ENCODE measurements around the gene MB. TPM values are rescaled to one million over a fixed set of nuclear protein-coding genes. Genes with fewer than 3 reads are reported as not detected.
A peak's percentile ranks its signal among the peaks of the same experiment; 100 is the strongest.

Gene MB
- polyA plus RNA-seq, 3 donors: not detected

DNA sequence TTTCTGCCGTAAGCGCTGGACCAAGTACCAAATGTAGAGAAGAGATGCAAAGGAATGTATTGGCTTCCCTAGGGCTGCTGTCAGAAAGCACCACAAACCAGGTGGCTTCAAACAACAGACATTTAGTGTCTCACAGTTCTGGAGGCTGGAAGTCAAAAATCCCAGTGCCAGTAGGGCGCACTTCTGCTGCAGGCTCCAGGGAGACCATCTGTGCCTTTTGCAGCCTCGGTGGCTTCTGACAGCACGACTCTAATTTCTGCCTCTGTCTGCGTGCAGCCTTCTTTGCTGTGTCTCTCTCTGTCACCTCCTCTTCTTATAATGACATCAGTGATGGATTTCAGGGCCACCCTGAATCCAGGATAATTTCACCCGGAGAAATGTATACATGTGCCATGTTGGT is 34.0 kb upstream of the MB start:
- Mint-ChIP-seq H3K4me1 (peaks cover 56% of the 10 kb centered on the region), H3K36me3 (peaks cover 22 to 28% of the 10 kb centered on the region in 2 donors), H3K27ac (peak overlapping the region in 1 of 7 donors; percentile 33), H3K27me3 (ENCODE audit: low read depth in 3 of 3) (no peaks in the 10 kb centered on the region), H3K4me3 (peak overlapping the region in 1 of 2 donors; percentile 30), H3K9me3 (peaks cover 0 to 7% (median 3%) of the 10 kb centered on the region in 7 donors)
- Histone ChIP-seq H3K4me3 (replicated peaks in 1 of 3; ENCODE audit: low read depth in 2 of 3, low read length in 3 of 3) (no peak overlapping the region), H3K36me3 (replicated peaks in 1 of 2; ENCODE audit: control insufficient read depth in 1 of 2, insufficient read depth in 2 of 2, low read length in 2 of 2) (peaks cover 5 to 27% of the 10 kb centered on the region in 2 donors), H4K20me1 (ENCODE audit: insufficient read depth, low read length) (peaks cover 37% of the 10 kb centered on the region), H3K9me3 (replicated peaks in 1 of 2; ENCODE audit: control insufficient read depth in 1 of 2, insufficient read depth in 1 of 2, low read length in 2 of 2) (peaks cover 0 to 3% of the 10 kb centered on the region in 2 donors), H3K4me2 (replicated peaks; ENCODE audit: extremely low read depth, low read length, poor library complexity, severe bottlenecking) (no peak overlapping the region), H3K27me3 (ENCODE audit: control insufficient read depth in 2 of 2, insufficient read depth in 2 of 2, low read length in 2 of 2) (no peaks in the 10 kb centered on the region), H3K9ac (ENCODE audit: insufficient read depth, low read length, poor library complexity, severe bottlenecking) (no peak overlapping the region), H3K4me1 (ENCODE audit: control insufficient read depth in 1 of 2, insufficient read depth in 2 of 2, low read length in 2 of 2) (peaks cover 30 to 39% of the 10 kb centered on the region in 2 donors), H2AFZ (ENCODE audit: insufficient read depth, low read depth, low read length, poor library complexity, severe bottlenecking) (no peak overlapping the region), H3K27ac (ENCODE audit: low read depth in 1 of 2, low read length in 2 of 2) (no peak overlapping the region), H3K79me2 (ENCODE audit: insufficient read depth, low read length) (peaks cover 62% of the 10 kb centered on the region)
- WGBS (ENCODE audit: insufficient coverage): 100% methylated on average over 5 of the region's 7 CpGs
- intact Hi-C loops (cut with micrococcal nuclease): no loop called here
- TF ChIP-seq, protein P1, sequence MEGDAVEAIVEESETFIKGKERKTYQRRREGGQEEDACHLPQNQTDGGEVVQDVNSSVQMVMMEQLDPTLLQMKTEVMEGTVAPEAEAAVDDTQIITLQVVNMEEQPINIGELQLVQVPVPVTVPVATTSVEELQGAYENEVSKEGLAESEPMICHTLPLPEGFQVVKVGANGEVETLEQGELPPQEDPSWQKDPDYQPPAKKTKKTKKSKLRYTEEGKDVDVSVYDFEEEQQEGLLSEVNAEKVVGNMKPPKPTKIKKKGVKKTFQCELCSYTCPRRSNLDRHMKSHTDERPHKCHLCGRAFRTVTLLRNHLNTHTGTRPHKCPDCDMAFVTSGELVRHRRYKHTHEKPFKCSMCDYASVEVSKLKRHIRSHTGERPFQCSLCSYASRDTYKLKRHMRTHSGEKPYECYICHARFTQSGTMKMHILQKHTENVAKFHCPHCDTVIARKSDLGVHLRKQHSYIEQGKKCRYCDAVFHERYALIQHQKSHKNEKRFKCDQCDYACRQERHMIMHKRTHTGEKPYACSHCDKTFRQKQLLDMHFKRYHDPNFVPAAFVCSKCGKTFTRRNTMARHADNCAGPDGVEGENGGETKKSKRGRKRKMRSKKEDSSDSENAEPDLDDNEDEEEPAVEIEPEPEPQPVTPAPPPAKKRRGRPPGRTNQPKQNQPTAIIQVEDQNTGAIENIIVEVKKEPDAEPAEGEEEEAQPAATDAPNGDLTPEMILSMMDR (IDR thresholded peaks at IDR 0.05): no peak
- no peak for DNase-seq

DNA sequence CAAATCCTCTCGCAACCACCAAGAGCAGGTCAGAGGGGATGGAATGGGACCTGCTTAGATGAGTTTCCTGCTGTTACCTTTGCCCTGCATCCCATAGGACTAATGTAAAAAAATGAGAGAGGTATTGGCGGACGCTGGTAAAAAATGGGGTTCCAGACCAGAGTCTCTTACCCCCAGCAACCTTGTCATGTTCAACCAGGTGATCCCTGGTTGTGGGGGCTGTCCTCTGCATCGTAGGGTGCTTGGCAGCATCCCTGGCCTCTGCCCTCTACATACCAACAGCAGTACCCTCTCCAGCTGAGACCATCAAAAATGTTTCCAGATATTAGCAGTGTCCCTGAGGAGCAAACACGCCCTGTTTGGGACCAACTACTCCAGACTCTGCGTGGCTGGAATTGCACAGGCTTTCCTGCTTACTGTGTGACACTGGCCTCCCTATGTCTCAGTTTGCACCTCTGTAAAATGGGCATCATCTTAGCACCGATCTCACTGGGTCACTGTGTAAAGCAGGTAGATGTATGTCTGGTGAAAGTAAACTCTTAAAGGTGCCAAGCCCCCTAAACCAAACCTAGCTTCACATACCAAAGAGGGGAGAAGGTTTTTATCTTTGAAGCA is 32.6 kb upstream of the MB start:
- TF ChIP-seq, protein P1 (IDR thresholded peaks at IDR 0.05): no peak
- Histone ChIP-seq H3K4me2 (replicated peaks; ENCODE audit: extremely low read depth, low read length, poor library complexity, severe bottlenecking) (peak overlapping the region; percentile 71), H3K79me2 (ENCODE audit: insufficient read depth, low read length) (peaks cover 49% of the 10 kb centered on the region), H2AFZ (ENCODE audit: insufficient read depth, low read depth, low read length, poor library complexity, severe bottlenecking) (no peak overlapping the region), H3K27me3 (ENCODE audit: control insufficient read depth in 2 of 2, insufficient read depth in 2 of 2, low read length in 2 of 2) (no peaks in the 10 kb centered on the region), H3K9me3 (replicated peaks in 1 of 2; ENCODE audit: control insufficient read depth in 1 of 2, insufficient read depth in 1 of 2, low read length in 2 of 2) (peaks cover 0 to 3% of the 10 kb centered on the region in 2 donors), H4K20me1 (ENCODE audit: insufficient read depth, low read length) (peaks cover 28% of the 10 kb centered on the region), H3K4me3 (replicated peaks in 1 of 3; ENCODE audit: low read depth in 2 of 3, low read length in 3 of 3) (peak overlapping the region; percentile 6 to 95 (median 93)), H3K36me3 (replicated peaks in 1 of 2; ENCODE audit: control insufficient read depth in 1 of 2, insufficient read depth in 2 of 2, low read length in 2 of 2) (peaks cover 0 to 14% of the 10 kb centered on the region in 2 donors), H3K27ac (ENCODE audit: low read depth in 1 of 2, low read length in 2 of 2) (peak overlapping the region in 1 of 2 donors; percentile 98), H3K4me1 (ENCODE audit: control insufficient read depth in 1 of 2, insufficient read depth in 2 of 2, low read length in 2 of 2) (peaks cover 30 to 39% of the 10 kb centered on the region in 2 donors), H3K9ac (ENCODE audit: insufficient read depth, low read length, poor library complexity, severe bottlenecking) (no peak overlapping the region)
- peak overlapping the region in 6 of 7 donors; percentile 85 to 100 (median 99) for H3K27ac Mint-ChIP-seq
- DNase-seq: no peak
- H3K36me3 Mint-ChIP-seq: peaks cover 16 to 18% of the 10 kb centered on the region in 2 donors
- H3K4me1 Mint-ChIP-seq: peaks cover 57% of the 10 kb centered on the region
- 84% methylated on average over 5 of the region's 7 CpGs for WGBS (ENCODE audit: insufficient coverage)
- H3K27me3 Mint-ChIP-seq (ENCODE audit: low read depth in 3 of 3): no peaks in the 10 kb centered on the region
- intact Hi-C loops (cut with micrococcal nuclease): no loop called here
- peaks cover 0 to 7% (median 3%) of the 10 kb centered on the region in 7 donors for H3K9me3 Mint-ChIP-seq
- peak overlapping the region; percentile 100 for H3K4me3 Mint-ChIP-seq
